ENCODE data around the gene ZNF581. TPM values are rescaled to one million over a fixed set of nuclear protein-coding genes. Genes with fewer than 3 reads are reported as not detected.

Gene ZNF581
- polyA plus RNA-seq (ENCODE audit: insufficient read length), result 30.1 TPM

- no peak for DNase-seq (ENCODE audit: low read depth)
Measured at GRCh38 chr19:55643003-55643886, at the start of gene ZNF581. Gene ZNF581, plus strand, starts transcription at chr19:55643649. Its CDS starts 923 bp downstream, at chr19:55644572.

DNA sequence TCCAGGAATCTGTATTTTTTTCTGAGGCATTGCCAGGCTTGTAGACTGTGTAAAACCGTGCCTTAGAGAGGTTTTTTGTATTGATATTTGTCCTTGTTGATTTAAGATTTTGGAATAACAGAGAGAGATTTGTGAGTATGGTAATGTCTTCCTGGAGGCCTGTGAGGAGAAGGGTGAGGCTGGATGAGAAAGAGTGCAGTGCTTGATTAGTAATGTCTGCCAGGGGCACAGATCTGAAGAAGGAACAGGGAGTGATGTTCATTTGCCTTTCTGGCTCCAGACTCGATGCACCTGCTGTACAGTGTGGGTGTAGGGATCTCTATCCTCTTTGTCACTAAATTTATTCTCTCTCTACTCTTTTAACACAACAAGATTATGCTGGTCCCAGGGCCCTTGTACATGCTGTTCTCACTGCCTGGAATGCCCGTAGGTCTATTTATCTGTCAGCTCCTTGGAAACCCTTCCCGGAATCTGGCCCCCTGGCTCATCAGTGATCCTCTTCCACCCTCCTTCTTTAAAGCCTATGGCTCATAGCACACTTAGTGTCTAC, 48.4 kb upstream of the ZNF581 start:
- no peak for DNase-seq (ENCODE audit: low read depth)

DNA sequence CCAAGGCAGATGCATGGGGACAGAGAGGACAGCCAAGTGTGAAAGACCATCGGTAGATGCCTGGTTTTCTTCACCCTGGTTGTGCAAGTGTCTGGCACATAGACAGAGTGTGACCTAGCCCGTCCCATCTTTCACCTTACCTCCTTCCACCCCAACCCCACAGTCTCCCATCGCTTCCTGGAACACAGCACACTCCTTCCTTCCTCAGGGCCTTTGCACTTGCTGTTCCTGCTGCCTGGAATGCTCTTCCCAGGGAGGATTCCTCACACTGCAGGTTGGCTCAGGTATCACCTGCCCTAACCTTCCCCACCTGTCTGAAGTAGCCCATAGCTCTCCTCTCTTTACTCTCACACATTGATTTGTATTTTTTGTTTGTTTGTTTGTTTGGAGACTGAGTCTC, 47.1 kb upstream of the ZNF581 start:
- no peak for DNase-seq (ENCODE audit: low read depth)

DNA sequence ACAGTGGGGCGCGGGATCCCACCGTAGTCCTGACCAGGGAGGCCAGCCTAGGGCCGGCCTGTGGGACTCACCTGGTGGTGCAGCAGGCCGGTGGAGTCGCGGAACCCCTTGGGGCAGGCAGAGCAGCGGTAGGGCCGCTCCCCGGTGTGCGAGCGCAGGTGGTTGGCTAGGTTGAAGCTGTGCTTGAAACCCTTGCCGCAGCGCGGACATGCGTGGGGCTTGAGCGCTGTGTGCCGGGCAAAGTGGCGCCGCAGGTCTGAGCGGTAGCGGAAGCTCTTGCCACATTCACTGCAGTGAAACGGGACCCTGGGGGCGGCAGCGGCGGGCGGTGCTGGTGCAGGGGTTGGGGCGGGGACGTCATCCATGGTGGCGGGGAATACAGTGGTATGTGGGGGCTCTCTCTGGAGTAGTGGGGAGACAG, 45.9 kb upstream of the ZNF581 start:
- no peak for DNase-seq (ENCODE audit: low read depth)

DNA sequence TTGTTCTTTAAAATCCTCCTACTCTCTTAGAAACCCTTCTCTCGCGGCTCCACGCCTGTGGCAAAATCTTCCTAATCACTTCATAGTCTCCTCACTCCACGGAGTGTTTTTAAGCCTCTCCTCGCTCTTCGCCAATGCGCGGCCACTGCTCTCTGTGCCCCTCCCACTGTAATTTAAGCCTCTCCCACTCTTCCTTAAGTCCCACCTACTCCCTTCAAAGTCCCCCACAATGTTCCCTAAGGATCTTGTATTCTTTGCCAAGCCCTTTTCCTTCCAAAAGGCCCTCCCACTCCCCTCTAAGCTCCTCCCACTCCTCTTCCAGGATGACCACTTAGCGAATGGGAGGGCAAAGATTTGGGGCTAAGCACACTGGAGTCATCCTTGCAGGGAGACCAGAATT, 45.4 kb upstream of the ZNF581 start:
- DNase-seq (ENCODE audit: low read depth), result no peak

DNA sequence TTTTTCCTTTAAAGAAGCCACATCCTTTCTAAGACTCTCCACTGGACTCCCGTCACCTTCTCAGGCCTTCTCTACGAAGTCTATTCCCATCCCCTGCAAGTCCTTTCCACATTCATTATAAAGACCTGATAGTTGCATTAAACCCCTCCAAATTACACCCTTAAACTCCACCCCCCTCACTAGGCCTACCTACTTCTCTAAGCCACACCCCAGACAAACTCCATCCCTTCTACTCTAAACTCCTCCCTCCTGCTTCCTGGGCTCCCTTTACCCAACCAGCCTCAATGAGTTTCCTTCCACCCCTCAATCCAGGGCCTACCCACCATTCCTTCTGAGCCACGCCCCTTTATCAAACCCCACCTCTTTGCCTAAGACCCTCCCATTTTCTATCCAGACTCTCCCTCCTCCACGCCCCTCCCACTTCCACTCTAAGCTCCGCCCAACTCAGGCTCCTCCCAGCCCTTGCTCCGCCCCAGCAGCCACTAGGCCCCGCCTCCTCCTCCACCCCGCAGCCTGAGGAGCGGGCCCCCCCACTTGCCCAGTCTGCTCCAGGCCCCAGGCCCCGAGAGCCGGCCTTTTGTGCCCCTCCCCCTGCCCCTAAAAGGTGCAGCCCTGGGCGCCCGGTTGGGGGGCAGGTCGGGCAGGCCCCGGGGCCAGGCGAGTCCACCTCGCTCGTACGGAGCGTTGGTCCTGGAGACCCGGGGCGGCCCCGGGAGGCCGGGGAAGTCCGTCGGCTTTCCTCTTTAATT, 44.6 kb upstream of the ZNF581 start:
- DNase-seq (ENCODE audit: low read depth), result no peak

DNA sequence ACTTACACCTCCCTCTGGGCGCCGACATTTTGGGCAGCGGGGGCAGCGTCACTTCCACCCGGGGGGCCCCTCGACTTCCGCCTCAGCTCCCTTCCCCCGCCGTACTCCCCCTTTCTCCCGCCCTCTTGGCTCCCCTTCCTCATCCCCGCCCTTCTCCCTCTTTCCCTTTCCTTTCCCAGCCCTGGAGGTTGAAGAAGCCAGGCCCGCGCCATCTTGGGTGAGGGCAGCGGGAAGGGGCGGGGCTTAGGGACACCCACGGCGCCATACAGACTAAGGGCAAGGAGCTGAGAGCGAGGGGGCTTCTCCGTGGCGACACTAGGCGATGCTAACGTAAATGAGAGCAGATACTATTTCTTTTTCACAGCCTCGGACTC, 44.0 kb upstream of the ZNF581 start, which contains the start of gene FIZ1:
FIZ1 (minus strand) TSS at position 50 of the 374 bp plus-strand sequence. CDS start 1,652 bp downstream, outside the sequence.
- DNase-seq (ENCODE audit: low read depth), result peak; percentile 95

GRCh38 chr19:55599842-55600661, 43.4 kb upstream of the ZNF581 start, which contains the start of gene ZNF524:
Gene ZNF524, plus strand, starts transcription at chr19:55600288. Its CDS starts 1,825 bp downstream, at chr19:55602113.
- peak; percentile 86 for DNase-seq (ENCODE audit: low read depth)

- no peak for DNase-seq (ENCODE audit: low read depth)
Measured at GRCh38 chr19:55600662-55601028, 42.8 kb upstream of the ZNF581 start.

GRCh38 chr19:55601084-55601483, 42.4 kb upstream of the ZNF581 start:
- DNase-seq (ENCODE audit: low read depth), result no peak

DNA sequence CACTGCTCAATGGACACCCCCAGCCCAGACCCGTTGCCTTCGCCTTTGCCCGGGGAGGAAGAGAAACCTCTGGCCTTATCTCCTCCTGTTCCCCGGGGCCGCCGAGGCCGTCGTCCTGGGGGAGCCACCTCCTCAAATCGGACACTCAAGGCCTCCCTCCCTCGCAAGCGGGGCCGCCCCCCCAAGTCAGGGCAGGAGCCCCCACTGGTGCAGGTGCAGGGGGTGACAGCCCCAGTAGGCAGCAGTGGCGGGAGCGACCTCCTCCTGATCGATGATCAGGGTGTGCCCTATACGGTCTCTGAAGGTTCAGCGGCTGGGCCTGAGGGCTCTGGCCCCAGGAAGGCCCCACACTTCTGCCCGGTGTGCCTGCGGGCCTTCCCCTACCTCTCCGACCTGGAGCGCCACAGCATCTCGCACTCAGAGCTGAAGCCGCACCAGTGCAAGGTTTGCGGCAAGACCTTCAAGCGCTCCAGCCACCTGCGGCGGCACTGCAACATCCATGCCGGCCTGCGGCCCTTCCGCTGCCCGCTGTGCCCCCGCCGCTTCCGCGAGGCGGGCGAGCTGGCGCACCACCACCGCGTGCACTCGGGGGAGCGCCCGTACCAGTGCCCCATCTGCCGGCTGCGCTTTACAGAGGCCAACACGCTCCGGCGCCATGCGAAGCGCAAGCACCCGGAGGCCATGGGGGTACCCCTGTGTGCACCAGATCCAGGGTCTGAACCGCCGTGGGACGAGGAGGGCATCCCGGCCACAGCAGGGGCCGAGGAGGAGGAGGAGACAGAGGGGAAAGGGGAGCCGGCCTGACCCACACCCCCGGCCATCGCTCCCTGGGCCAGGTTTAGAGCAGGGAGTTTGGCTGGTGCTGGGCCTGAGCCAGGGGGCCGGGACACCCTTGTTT, 41.1 kb upstream of the ZNF581 start:
- no peak for DNase-seq (ENCODE audit: low read depth)

GRCh38 chr19:55603115-55603514, 40.3 kb upstream of the ZNF581 start:
- no peak for DNase-seq (ENCODE audit: low read depth)

DNA sequence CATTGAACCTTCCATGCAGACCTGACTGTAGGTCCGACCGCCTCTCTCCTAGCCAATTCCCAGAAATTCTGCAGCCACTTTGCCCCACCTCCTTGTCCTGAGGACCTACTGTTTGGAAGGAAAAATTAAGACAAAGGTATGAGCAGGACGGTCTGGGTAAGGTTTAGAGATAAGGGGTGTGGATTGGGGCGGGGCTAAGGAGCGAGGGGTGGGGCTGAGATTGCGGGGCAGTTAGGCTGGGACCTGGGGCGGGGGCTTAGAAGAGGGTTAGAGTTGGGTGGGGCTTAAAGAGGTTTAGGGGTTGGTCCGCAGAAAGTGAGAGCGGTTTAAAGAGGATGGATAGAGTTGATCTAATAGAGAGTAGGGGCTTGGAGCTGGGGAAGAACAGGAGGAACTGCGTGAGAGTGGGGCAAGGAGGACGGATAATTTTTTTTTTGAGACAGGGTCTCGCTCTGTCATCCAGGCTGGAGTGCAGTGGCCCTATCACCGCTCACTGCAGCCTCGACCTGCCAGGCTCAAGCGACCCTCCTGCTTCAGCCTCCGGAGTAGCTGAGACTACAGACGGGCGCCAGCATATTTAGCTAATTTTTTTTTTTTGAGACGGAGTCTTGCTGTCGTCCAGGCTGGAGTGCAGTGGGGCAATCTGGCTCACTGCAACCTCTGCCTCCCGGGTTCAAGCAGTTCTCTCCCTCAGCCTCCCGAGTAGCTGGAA, 39.7 kb upstream of the ZNF581 start:
- no peak for DNase-seq (ENCODE audit: low read depth)

GRCh38 chr19:55605207-55605636, 38.2 kb upstream of the ZNF581 start:
- peak; percentile 88 for DNase-seq (ENCODE audit: low read depth)

DNA sequence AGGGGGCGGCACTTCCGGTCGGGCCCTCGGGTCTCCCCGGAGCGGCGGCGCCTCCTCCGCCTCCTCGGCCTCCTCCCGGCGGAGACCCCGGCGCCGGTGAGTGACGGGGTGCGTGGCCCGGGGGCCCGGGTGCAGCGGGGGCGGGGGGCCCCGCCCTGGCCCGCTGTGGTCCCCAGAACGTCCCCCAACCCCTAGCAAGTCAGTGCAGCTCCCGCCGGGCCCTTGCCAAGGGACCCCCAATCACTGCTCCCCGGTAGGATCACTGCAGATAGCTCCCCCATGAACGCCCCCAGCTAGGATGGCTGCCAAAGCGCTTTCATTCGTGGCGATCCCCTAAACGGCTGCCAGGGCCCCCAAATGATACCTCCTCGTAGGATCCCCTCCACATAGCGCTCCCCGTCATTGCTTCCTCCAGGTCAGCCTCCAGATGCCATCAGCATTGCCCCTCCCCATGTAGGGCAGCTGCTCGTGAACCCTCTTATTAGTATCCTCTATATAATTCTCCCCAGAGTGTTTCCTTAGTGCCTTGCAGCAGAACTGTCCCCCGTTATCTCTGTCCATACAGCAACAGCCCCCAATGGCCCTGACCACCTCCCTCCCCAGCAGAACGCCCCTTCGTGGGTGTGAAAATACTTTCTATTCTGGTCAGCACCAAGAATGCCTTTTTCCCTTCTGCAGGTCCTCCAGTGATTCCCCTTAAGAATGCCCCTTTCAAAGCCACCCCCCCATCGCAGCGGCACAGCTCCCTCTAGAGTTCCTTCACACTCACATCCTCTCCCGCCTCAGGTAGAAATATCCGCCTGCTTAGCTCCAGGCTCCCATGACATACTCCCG, 37.6 kb upstream of the ZNF581 start, which contains the start of gene ZNF865:
ZNF865 (plus strand) TSS at position 11 of the 834 bp plus-strand sequence. CDS start 7,972 bp downstream, outside the sequence.
- no peak for DNase-seq (ENCODE audit: low read depth)

DNA sequence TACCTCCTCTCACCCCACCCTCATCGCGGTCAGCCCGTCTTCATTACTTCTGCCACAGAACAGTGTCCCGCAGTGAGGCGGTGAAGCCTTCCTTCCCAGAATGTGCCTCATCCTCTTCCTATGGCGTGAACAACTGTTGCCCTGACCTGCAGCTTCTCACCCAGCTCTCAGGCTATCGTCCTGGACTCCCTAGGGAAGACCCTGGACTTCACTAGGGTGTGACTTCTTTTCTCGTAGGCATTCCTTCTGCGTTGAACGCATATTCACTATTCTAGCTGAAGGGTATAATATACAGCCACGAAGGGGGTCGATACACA, 37.0 kb upstream of the ZNF581 start:
- DNase-seq (ENCODE audit: low read depth), result no peak

- DNase-seq (ENCODE audit: low read depth), result no peak
Measured at GRCh38 chr19:55606817-55607216, 36.6 kb upstream of the ZNF581 start.

GRCh38 chr19:55609326-55609725, 34.1 kb upstream of the ZNF581 start:
- no peak for DNase-seq (ENCODE audit: low read depth)

All from forelimb muscle (tissue), 1 donor.